NCI-H1048 (cell line): Measurements from ENCODE around the gene ADGRG1.

Experiments
- DNase-seq: peaks from one replicate; lab custom pipeline; 2025; lab: John Stamatoyannopoulos, UW

Gene ADGRG1

DNA sequence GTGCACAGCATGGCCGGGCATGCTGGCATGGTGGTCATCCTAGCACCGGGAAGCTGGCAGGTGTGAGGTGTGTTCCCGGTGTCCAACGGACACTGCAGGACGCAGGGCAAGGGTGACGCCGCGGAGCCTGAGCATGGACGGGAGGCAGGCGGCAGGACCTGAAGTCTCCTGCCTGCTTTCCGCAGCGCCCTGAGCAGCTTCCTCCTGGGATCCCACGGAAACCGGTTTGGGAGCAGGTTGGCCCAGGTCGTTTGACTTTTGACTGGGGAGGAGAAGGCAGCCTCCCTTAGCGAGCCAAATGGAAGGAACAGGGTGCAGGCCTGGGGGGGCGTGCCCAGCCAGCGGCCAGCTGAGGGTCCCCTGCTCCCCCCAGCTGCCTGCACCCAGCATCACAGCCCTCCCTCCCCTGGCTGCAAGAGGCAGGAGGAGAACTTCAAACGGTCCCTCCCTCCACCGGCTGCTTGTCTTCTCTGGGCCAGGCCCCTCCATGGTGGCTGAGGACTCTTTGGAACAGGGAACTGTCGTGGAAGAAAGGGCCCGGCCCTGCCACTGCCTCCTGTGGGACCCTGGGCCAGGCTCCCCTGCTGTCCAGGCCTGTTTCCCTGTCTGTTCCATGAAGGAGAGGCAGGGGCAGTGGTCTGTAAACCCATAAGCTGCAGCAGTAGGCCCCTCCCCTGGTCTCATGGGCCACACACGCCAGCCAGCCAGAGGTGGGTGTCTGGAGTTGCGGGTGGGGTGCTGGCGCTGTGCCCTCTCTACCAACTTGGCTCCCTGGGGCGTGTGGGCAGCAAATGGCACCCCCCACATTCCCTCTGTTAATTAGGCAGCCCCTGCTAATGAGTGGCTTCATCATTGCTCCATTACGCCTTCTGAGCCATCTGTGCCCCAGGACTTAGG, 7.8 kb upstream of the ADGRG1 start:
- DNase-seq: no peak

DNA sequence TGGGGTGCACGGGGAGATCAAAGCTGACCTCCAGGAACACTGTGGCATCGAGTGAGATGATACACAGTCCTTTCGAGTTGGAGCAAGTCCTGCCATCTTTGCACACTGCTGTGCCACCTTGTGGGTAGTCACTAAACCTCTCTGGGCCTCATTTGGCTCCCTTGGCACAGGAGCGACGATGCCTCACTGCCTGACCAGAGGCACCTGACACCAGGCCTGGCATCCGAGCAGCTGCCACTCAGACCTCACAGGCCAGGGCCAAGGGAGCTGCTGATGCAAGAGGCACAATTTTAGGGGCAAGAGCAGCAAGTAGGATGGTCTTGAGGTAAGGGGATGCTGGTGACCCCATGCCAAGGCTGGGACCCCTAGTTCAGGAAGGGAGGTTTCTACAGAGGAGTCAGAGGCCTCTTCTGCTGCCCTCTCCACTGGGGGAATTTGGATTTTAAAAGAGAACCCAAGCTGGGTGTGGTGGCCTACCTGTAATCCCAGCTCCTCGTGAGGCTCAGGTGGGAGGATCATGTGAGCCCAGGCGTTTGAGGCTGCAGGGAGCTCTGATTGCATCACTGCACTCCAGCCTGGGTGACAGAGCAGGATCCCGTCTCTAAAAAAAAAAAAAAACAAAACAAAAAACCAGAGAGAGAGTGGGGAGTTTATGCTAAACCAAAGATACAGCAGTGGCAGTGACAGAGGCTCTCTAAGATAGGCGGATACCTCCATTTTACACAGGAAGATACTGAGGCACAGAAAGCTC, 6.7 kb upstream of the ADGRG1 start:
- DNase-seq: no peak

DNA sequence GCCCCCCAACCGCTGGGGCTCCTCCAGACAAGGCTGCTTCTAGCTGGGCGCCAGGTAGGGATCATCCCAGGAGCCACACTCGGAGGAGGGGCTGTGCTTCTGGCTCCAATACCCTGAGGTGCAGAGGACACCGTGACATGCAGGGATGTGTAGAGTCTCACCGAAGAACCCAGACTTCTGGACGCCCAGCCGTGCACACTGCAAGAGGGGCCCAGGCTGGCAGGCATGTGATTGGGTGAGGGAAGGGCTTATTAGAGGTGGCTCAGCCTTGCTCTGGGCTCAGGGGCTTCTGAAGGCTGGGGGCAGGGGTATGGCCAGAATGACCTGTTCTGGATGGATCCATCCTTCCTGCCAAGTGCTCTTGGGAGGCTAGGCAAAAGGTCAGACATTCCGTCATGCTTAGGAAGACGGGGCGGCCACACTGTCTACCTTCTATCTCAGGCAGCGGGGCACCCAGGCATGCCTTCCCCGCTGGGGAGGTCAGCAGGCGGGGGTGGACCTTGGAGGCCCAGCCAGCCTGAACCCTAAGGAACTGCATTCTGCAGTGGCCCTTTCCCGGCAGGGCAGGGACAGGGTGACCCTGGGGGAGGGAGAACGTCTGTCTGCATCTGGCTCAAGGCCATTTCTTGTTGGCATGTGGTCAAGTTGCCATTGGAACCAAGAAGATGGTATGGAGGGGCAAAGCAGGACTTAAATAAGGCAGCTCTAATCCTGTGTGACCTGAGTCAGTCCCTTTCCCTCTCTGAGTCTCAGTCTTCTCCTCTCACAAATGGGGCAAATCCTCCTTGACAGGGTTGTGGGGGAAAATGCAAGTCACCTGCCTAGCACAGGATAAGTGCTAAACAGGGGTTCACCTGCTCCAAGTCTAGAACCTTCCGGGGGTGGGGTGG, 5.8 kb upstream of the ADGRG1 start:
- no peak for DNase-seq

DNA sequence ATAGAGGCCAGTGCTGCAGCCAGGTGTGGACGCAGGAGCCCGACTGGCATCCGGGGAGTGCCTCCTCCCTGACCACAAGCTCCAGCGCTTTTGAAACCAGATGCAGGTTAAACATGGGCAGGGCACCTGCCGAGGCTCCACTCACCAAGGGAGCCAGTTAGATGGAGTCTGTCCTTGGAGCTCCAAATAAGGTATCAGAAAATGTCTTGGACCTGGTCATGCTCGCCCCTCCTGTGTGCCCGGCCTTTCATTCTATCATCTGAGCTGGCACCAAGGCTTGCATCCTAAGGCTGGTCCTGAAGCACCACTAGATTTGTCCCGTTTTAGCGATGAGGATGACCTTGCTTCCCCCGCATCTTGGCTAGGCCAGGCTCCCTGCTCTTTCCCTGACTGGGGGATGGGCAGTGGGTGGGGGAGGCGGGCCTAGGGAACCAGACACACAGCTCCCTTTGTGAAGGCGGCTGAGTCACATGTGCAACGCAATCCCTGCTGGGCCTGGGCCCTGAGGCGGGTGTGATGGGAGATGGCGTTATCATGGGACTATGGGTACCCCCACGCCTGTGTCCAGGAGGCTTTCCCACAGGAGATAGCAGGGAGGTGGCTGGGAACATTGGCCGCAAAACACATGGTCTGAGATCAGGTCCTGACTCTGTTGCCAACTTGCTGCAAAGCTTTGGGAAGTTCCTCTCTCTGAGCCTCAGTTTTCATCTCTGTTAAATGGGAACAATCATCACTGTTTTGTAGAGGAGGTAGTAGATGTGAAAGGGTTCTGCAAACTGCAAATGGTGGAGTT, 5.0 kb upstream of the ADGRG1 start:
- DNase-seq: no peak

DNA sequence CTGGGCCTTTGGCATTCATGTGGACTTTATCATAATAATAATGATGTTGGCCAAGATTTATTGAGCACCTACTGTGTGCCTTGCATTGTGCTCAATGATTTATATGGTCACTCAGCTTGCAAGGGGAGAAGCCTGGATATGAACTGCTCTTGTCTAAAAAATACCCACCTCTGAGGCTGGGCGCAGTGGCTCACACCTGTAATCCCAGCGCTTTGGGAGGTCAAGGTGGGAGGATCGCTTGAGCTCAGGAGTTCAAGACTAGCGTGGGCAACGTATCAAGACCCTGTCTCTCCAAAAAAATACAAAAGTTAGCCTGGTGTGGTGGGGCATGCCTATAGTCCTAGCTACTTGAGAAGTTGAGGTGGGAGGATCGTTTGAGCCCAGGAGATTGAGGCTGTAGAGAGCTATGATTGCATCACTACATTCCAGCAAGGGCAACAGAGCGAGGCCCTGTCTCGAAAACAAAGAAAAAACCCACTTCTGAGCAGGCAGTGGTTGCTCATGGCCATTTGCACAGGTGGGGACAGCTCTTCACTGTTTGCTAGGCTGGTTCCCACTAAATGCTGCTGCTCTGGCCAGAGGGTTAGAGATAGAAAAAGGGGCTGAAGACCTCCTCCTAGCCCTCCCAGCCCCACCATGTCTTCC, 4.3 kb upstream of the ADGRG1 start:
- no peak for DNase-seq

DNA sequence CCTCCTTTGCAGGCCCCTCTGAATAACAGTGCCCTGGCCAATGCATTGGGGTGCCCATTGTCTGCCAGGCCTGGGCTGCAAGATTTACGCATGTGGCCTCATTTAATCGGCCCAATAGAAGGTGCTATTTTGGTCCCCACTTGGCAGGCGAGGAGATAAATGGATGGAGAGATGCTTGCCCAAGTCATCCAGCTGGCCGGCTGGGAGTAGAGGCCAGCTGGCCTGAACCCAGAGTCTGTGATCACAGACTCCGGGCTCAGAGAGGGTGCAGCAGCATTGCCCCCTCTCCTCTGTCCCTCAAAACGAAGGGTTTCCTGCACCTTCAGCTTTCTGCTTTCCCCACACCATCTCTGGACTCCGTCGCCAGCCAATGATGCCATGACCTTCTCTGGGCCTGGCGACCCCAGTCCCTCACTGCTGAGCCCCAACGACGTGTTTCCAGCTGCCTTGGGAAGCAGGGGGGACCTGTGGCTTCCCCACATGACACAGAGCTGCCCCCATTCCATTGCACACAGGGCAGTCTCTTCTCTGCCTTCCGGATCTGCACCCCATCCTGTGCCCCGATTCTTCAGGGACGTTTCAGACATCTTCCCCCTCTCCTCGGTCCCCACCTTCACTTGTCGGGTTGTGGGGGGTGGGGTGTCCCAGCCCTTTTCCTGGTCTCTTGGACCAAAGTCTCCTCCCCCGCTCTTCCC, 3.5 kb upstream of the ADGRG1 start:
- no peak for DNase-seq

DNA sequence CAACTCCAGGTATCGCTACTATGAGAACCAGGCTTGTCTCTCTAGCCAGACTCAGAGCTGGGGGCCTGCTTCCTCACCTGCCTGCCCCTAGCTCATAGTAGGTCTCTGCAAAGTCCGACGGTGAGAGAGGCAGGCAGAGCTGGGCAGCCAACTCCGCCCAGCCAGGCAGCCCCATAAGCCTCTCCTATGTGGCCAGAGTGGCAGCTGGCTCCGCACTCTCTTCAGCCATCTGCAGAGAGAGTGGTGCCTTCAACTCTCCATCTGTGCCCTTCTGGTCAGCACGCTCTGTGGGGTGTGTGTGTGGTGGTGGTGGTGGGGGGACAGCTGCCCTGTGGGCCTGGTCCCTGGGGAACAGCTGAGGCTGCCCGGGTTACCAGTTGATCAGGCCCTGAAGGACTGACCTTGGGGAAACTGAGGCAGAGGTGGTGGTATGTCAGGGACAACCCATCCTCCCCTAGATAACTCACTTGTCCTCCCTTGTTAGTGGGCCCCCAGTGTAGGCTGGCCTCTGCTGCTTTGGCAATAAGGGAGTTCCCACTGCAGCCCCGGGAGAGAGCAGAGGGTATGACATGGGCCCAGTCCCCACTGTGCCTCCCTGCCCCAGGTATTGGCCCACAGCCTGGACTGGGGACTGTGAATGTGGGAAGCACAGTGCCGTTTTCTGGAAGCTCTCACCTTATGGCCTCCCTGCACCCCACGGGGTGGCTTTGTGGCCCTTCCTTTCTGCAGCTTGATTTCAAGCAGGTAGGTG, 1.8 kb upstream of the ADGRG1 start:
- no peak for DNase-seq

DNA sequence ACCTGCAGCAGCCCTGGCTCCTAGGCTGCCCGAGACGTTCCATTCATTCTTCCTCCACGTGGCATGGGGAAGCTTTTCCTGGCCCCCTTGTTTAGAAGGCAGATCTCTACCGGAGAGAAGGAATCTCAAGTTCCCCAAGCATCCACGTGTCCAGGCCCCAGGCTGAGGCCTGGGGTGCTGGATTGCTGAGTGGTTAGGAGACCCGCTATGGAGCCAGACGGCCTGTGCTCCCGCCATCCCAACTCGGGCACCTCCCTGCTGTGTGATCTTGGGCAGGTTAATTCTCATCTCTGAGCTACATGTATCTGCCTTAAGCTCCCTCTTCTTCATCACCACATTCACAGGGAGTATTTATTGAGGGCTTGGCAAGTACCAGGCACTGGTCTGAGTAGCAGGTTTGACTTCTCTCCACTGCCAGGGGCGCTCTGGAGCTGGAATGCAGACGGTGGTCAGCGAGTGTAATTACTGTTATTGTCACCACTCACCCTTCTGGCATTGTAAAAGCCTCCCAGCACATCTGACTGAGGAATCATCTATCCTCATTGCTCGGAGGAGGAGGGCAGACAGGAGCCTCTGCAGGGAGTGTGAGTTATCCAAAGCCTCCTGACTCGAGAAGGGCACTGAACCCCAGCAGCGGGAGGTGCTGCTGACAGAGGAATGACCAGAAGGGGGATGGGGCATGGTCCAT, 1.1 kb upstream of the ADGRG1 start:
- DNase-seq: no peak

DNA sequence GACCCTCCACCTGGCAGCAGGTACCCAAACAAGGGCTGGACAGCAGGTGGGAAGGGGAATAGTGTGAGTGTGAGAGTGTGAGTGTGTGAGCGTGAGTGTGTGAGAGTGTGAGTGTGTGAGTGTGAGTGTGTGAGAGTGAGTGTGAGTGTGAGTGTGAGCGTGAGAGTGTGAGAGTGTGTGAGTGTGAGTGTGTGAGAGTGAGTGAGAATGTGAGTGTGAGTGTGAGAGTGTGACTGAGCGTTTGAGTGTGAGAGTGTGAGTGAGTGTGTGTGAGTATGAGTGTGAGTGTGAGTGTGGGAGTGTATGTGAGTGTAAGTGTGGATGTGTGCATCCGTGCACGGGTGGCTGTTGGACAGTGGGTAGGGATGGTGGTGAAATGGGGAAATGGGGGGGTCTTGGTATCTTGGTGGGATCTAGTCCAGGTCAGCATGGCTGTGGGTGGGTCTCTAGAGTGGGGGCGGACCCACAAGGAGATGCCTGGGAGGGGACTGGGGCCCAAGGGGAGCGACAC, 408 bp downstream of the ADGRG1 start:
- DNase-seq: no peak

DNA sequence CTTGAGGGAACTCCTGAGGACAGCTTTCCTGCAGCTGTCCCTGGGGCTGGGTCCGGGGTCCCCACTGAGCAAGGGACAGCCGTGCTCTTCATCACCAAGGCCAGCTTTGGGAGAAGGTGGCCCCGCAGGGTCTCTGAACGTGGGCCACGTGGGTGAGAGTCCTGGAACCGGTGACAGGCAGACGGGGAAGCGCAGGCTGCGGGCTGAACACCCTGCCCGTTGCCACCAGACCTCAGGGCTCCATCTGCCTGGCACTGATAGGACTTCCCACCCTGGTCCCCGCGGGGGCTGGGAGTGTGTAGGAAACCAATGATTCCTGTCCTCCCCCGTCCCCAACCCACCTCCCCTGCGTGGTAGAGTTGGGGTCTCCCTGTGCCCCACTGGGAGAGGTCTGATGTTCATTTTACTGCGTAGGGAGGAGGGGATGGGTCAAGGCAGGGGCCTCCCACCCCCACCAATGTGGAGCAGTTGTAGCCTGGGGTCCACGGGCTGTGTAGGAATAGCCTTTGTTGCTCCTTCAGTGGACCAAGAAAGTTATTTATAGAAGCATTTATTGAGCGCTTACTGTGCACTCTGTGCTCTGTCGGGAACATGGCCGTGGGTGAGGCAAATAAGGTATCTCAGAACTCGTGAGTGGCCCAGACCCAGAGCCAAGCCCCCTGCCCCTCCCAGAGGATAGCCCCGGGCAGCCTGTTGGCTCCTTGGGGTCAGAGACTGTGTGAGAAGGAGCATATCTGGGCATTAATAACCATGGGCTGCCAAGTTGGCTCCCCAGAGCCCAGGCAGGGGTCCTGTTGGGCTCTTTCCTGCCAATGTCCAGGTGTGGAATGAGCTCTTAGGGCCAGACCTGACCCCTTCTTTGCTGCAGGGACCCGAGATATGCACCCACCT, 1.3 kb downstream of the ADGRG1 start:
- DNase-seq: no peak

DNA sequence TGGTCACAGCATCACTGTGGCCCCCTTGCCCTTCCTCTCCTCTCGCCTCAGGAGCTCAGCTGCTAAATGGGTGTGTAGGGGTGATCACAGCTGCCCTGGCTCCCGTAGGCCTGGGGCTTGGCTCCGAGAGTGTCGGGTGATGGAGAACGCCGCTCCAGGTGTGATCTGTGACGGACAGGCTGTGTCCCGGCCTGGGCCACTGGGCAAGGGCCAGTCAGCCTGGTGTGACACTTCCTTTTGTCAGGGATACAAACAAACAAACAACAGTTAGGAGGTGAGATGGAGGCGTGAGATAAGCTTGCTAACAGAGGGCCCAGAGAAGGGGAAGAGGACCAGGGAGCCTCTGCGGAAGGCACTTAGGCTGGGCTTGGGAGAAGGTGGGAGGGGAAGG, 2.0 kb downstream of the ADGRG1 start:
- no peak for DNase-seq

DNA sequence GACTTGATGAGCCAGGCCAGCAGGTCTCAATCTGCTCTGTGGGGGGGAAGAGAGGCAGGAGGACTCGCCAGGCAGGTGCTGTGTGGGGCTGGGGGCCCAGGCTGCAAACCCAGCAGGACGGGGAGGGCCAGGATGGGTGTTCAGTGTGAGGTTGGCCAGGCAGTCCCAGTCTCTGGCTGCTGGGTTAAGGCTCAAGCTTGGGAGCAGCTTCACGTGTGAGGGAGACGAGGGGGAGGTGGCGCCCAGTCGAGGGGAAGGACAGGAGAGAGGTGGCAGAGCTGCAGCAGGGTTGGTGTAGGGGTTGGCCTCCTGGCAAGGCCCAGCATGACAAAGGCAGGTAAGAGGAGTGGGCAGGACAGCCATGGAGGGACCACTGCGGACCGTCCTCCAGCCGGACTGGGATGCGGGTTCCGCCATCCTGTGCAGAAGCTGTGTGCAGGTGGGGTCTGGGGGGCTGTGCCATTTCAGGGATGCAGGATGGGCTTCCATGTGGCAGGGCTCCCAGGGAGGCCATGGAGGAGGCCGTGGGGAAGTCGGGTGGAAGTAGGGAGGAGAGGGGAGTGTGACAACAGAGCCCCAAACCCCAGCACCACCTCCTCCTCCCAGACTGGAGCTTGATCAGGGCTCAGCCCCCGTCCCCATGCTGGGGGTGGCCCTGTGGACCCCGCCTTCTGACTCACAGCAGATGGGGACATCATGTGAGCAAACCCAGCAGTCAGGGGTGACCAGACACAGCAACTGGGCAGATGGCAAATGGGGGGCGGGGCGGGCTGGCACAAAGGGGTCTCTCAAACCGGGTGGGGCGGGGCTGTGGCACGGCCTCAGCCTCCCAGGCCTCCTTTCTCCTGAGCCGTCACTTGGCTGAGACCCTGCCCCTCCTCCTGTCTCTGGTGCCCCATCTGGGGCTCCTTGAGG, 2.8 kb downstream of the ADGRG1 start:
- no peak for DNase-seq

DNA sequence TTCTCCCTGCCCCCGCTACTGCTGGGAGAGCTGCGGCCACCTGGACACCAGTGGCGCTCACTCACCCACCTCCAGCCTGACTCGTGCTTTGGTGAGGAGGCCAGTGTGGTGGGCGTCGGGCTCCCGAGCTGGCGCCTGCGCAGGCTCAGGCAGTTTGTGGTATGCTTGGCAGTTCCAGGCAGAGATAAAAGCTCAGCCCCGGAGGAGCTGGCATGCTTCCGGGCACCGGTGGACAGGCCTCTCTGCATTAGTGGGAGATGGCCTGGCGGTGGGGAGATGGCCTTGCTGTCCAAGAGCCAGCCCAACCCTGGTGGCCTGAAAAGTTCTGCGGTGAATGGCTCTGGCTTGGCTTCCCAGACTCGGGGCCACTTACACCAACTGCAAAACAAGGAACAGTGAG, 4.1 kb downstream of the ADGRG1 start:
- DNase-seq: no peak

DNA sequence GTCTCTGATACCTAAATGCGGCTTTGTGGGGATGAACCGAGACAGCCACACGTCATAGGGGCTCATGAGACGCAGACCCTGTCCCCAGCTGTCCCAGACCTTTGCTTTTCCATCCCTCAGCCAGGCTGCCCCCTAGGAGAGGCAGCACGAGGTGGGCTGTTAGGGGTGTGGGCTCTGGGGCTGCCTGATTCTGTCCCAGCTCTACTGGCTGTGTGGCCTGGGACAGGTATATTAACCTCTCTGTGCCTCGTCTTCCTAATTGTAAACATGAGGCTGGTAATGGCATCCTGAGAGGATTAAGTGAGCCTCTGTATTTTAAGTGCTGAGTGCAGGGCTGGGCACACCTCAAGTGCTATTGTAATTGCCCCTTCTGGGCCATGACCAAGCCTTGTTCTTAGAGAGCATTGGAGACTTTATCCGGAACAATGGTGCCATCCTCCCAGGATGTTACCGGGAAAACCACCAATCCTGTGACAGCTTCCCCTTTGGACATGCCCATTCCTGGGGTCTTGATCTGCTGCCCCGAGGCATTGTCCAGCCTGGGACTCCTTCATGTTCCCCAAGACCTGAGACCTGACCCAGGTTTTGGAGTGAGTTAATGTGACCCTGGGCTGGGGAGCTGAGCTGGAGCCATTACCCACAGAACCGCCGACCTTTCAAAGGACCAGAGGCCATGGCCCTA, 5.1 kb downstream of the ADGRG1 start:
- no peak for DNase-seq

DNA sequence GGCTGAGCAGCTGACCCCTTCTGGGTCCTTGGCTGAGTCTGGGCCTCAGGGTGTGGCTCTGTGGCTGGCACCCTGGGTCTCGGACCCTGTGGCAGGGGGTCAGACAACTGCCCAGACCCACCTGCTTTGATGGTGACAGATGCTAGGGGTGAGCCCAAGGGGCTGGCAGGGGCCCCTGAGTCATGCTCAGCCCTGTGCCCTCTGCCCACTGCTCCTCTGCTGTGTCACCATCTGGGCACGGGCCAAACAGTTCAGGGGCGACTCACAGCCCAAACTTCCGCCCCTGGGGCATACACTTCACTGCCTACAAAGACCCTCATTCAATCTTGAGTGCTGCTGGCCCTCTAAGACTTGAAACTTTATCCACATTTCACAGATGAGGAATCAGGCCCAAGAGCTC, 5.7 kb downstream of the ADGRG1 start:
- no peak for DNase-seq
